Endodermal cell (in vitro differentiated cells): ENCODE measurements around the gene PCGF3. TPM values are rescaled to one million over a fixed set of nuclear protein-coding genes. Genes with fewer than 3 reads are reported as not detected.
"Not testable (repeated sequence)": the region's sequence is repeated elsewhere in the genome, so short reads cannot be mapped to it uniquely, and the experiment has no call there.

Source experiments
- DNase-seq: peaks from one replicate; pipeline ENCODE4 v3.0.0-alpha.2; 2017
- H3K27ac ChIP-seq: 2 replicates; pipeline ENCODE4 v1.5.1; 2013; ENCODE audit warnings: mild to moderate bottlenecking, low read depth, low read length, moderate library complexity
- H3K27me3 ChIP-seq: 2 replicates; pipeline ENCODE4 v1.6.1; 2013; ENCODE audit warnings: mild to moderate bottlenecking, low read length, moderate library complexity; ENCODE audit not compliant: insufficient read depth, control insufficient read depth, poor library complexity, severe bottlenecking
- H3K36me3 ChIP-seq: 2 replicates; pipeline ENCODE4 v1.7.0; 2013; ENCODE audit warnings: mild to moderate bottlenecking, low read length, moderate library complexity; ENCODE audit not compliant: control insufficient read depth, insufficient read depth
- H3K4me1 ChIP-seq: one replicate; pipeline ENCODE4 v1.7.0; 2013; ENCODE audit warnings: low read length; ENCODE audit not compliant: control insufficient read depth, insufficient read depth
- H3K4me3 ChIP-seq: 2 replicates; pipeline ENCODE4 v1.5.1; 2013; ENCODE audit warnings: mild to moderate bottlenecking, low read length, moderate library complexity
- H3K9ac ChIP-seq: 2 replicates; pipeline ENCODE4 v1.6.1; 2013; ENCODE audit warnings: mild to moderate bottlenecking, low read length, moderate library complexity; ENCODE audit not compliant: poor library complexity, severe bottlenecking; ENCODE audit errors: extremely low read depth
- H3K9me3 ChIP-seq: 2 replicates; pipeline ENCODE4 v1.6.1; 2013; ENCODE audit warnings: mild to moderate bottlenecking, low read length, moderate library complexity; ENCODE audit not compliant: control insufficient read depth
- H3K27ac Mint-ChIP-seq: 2 replicates; pipeline ENCODE4 v1.8.0; 2020; ENCODE audit warnings: mixed read lengths
- H3K27me3 Mint-ChIP-seq: 2 replicates; pipeline ENCODE4 v1.8.0; 2021; ENCODE audit warnings: mild to moderate bottlenecking, mixed read lengths; ENCODE audit not compliant: insufficient read depth
- H3K36me3 Mint-ChIP-seq: 2 replicates; pipeline ENCODE4 v1.8.0; 2020; ENCODE audit warnings: low read depth, mixed read lengths
- H3K4me1 Mint-ChIP-seq: 2 replicates; pipeline ENCODE4 v1.8.0; 2020; ENCODE audit warnings: mixed read lengths
- H3K4me3 Mint-ChIP-seq: 2 replicates; pipeline ENCODE4 v1.8.0; 2020; ENCODE audit warnings: mild to moderate bottlenecking, moderate library complexity, mixed read lengths
- H3K9me3 Mint-ChIP-seq: 2 replicates; pipeline ENCODE4 v1.8.0; 2020; ENCODE audit warnings: mild to moderate bottlenecking, mixed read lengths
- WGBS, 2 experiments: methylation state at CpG; one replicate each; pipeline versions ENCODE4 v1.1.5 to v1.1.7; 2013; ENCODE audit warnings: missing lambda C conversion rate in 2 of 2, mixed read lengths in 1 of 2; ENCODE audit not compliant: insufficient coverage in 1 of 2, insufficient read length in 1 of 2; 5-methylcytosine and 5-hydroxymethylcytosine counted together
- total RNA-seq, 2 donors: library from RNA; stranded (reverse); fragmentation: NEBNext Ultra II Directional in 1 of 2; extraction: Animal tissue kit (Norgen Biotek cat#: 25700) in 1 of 2; gene quantifications; 2 replicates in 1 of 2; 3 replicates in 1 of 2; pipeline ENCODE4 v1.2.1, GENCODE V29; 2021
- TF ChIP-seq, protein P1 (sequence below): fragments of 200-600 bp; sonication (generic); conservative IDR thresholded peaks from 2 replicates; pipeline ENCODE4 v1.5.0; 2021; ENCODE audit warnings: antibody characterized with exemption, mild to moderate bottlenecking

Gene PCGF3
- total RNA-seq, 2 donors from 2014 or later = 53.1 to 64.0 TPM

DNA sequence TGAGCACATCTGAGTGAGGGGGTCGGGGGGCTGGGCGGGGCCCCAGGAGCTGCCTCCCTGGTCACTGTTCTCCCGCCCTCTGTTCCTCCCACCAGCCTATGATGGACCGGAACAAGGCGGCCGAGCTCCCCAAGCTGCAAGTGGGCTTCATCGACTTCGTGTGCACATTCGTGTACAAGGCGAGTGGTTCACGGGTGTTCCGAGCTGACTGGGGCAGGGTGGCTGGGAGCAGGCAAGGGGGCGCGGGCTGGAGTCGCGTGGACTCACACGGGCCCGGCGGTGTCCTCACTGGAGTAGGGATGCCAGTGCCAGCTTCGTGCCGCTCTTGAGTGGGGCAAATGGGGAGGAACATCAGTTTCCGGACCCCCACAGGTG lies 39.2 kb upstream of the PCGF3 start:
- H3K27me3 ChIP-seq = no peaks in the 10 kb centered on the region
- Mint-ChIP-seq H3K4me1 (no peaks in the 10 kb centered on the region), H3K27me3 (no peaks in the 10 kb centered on the region), H3K36me3 (peaks cover 11% of the 10 kb centered on the region), H3K27ac (no peak overlapping the region), H3K4me3 (no peak overlapping the region), H3K9me3 (no peaks in the 10 kb centered on the region)
- H3K4me3 ChIP-seq = no peak overlapping the region
- H3K4me1 ChIP-seq = no peaks in the 10 kb centered on the region
- 91 to 92% methylated on average over 18 to 22 of the region's 22 CpGs for WGBS, 2 experiments
- no peak overlapping the region for H3K9ac ChIP-seq
- H3K9me3 ChIP-seq = no peaks in the 10 kb centered on the region
- H3K27ac ChIP-seq = no peak overlapping the region
- peaks cover 1% of the 10 kb centered on the region for H3K36me3 ChIP-seq
- TF ChIP-seq, protein P1, sequence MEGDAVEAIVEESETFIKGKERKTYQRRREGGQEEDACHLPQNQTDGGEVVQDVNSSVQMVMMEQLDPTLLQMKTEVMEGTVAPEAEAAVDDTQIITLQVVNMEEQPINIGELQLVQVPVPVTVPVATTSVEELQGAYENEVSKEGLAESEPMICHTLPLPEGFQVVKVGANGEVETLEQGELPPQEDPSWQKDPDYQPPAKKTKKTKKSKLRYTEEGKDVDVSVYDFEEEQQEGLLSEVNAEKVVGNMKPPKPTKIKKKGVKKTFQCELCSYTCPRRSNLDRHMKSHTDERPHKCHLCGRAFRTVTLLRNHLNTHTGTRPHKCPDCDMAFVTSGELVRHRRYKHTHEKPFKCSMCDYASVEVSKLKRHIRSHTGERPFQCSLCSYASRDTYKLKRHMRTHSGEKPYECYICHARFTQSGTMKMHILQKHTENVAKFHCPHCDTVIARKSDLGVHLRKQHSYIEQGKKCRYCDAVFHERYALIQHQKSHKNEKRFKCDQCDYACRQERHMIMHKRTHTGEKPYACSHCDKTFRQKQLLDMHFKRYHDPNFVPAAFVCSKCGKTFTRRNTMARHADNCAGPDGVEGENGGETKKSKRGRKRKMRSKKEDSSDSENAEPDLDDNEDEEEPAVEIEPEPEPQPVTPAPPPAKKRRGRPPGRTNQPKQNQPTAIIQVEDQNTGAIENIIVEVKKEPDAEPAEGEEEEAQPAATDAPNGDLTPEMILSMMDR = no peak
- peak; percentile 48 for DNase-seq

DNA sequence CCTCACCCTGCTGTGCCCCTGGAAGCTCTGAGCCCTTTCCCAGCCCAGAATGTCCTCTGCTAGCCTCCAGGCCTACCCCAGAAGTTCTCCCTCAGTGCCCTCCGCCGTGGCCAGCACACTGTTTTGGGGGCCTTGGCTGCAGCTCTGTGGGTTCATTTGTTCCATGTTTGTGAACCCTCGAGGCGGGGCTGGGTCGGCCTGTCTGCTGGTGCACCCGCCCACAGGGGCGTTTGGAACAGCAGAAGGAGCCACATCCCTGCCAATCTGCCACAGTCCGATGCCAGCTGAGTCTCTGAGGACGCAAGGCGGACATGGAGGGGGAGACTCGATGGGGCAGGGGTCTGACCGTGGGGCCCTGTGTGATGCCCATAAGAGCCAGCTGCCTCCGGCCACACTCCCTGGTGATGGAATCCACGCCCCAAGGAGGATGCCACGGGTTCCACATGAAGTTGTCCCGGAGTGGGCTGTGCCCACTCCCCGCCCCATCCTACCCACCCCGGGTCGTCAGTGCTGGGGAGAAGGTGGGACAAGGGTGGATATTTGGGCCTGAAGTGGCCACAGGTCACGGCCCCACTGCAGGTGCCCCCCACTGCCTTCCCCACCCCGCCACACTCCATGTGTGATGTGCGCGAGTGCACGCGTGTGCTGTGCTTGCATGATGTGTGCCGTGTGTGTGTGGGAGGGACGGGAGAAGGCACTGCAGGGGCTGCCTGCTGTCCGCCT lies 38.6 kb upstream of the PCGF3 start:
- WGBS, 2 experiments = 92 to 96% methylated on average over 15 to 28 of the region's 28 CpGs
- TF ChIP-seq, protein P1 = no peak
- Mint-ChIP-seq H3K9me3 (no peaks in the 10 kb centered on the region), H3K27me3 (no peaks in the 10 kb centered on the region), H3K36me3 (peaks cover 15% of the 10 kb centered on the region), H3K27ac (no peak overlapping the region), H3K4me1 (no peaks in the 10 kb centered on the region), H3K4me3 (no peak overlapping the region)
- H3K4me1 ChIP-seq = no peaks in the 10 kb centered on the region
- H3K27me3 ChIP-seq = no peaks in the 10 kb centered on the region
- H3K9ac ChIP-seq = no peak overlapping the region
- no peak overlapping the region for H3K27ac ChIP-seq
- peaks cover 7% of the 10 kb centered on the region for H3K36me3 ChIP-seq
- DNase-seq = peak; percentile 36
- no peaks in the 10 kb centered on the region for H3K9me3 ChIP-seq
- H3K4me3 ChIP-seq = no peak overlapping the region

DNA sequence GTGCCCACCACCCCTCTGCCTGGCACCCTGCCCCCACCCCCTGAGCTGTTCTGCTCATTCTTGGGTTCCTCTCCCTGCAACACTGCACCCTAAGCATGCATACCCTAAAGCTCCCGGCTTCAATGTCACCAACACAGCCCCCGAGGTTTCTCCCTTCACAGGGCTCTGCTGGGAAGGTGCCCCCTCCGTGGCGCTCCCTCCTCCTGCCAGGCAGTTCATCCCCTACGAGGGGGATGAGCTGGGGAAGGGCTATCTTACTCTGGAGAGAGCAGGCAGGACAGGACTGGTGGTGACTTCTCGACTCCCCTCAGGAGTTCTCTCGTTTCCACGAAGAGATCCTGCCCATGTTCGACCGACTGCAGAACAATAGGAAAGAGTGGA lies 38.1 kb upstream of the PCGF3 start:
- peak; percentile 52 for DNase-seq
- H3K4me1 Mint-ChIP-seq = no peaks in the 10 kb centered on the region
- 71% methylated on average over 10 of the region's 10 CpGs; no CpG with 5 or more reads in 1 of the 2 experiments for WGBS, 2 experiments
- Histone ChIP-seq H3K9me3 (no peaks in the 10 kb centered on the region), H3K4me3 (no peak overlapping the region), H3K27ac (no peak overlapping the region), H3K36me3 (peaks cover 12% of the 10 kb centered on the region), H3K27me3 (no peaks in the 10 kb centered on the region), H3K9ac (no peak overlapping the region), H3K4me1 (no peaks in the 10 kb centered on the region)
- no peak overlapping the region for H3K4me3 Mint-ChIP-seq
- TF ChIP-seq, protein P1 = no peak
- no peak overlapping the region for H3K27ac Mint-ChIP-seq
- no peaks in the 10 kb centered on the region for H3K9me3 Mint-ChIP-seq
- H3K36me3 Mint-ChIP-seq = peaks cover 20% of the 10 kb centered on the region
- no peaks in the 10 kb centered on the region for H3K27me3 Mint-ChIP-seq

DNA sequence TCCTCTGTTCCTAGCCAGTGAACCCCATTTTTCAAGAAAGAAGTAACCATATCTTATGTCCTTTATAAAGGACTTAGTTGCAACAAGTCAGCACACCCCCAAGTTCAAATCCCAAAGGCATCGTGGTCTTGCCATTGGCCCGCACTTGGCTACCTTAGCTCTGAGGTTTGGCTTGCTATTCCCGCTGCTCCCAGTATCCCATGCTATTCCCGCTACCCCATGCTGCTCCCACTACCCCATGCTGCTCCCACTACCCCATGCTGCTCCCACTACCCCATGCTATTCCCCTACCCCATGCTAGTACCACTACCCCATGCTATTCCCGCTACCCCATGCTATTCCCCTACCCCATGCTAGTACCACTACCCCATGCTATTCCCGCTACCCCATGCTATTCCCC lies 37.4 kb upstream of the PCGF3 start:
- not testable (repeated sequence) for H3K4me3 ChIP-seq, H3K9me3 Mint-ChIP-seq, H3K4me1 Mint-ChIP-seq, H3K9me3 ChIP-seq, H3K27ac ChIP-seq, H3K9ac ChIP-seq, H3K27ac Mint-ChIP-seq, H3K4me3 Mint-ChIP-seq, H3K4me1 ChIP-seq, H3K27me3 Mint-ChIP-seq, DNase-seq, H3K27me3 ChIP-seq
- H3K36me3 Mint-ChIP-seq = peaks cover 24% of the 10 kb centered on the region
- WGBS, 2 experiments = 83 to 90% methylated on average over 1 to 6 of the region's 6 CpGs
- H3K36me3 ChIP-seq = peaks cover 14% of the 10 kb centered on the region

DNA sequence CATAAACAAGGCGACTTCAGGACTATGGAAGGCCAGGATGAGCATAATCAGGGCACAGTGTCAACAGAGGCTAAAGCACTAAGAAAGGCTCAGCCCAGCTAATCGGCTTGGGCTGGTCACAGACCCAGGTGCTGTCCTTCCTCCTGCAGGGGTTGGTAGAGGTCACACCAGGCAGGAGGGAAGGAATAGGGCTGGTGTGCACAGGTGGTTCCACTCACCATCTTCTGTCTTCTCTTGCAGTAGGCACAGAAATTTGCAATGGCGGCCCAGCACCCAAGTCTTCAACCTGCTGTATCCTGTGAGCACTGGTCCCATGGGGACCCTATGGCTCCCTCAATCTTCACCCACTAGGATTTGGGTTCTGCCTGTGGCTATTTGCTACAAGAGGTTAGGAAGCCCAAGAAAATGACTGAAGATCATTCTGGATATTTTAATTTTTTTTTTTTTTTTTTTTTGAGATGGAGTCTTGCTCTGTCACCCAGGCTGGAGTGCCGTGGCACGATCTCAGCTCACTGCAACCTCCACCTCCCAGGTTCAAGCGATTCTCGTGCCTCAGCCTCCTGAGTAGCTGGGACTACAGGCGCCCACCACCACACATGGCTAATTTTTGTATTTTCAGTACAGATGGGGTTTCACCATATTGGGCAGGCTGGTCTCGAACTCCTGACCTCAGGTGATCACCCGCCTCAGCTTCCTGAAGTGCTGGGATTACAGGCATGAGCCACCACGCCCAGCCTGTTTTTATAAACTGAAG lies 35.6 kb upstream of the PCGF3 start:
- not testable (repeated sequence) for H3K27me3 ChIP-seq, H3K9ac ChIP-seq, H3K4me1 ChIP-seq, H3K9me3 ChIP-seq, H3K4me3 Mint-ChIP-seq, H3K27me3 Mint-ChIP-seq, H3K27ac ChIP-seq, H3K4me1 Mint-ChIP-seq, H3K27ac Mint-ChIP-seq, H3K9me3 Mint-ChIP-seq, DNase-seq, H3K4me3 ChIP-seq
- H3K36me3 ChIP-seq = peaks cover 14% of the 10 kb centered on the region
- peaks cover 28% of the 10 kb centered on the region for H3K36me3 Mint-ChIP-seq
- 93 to 94% methylated on average over 10 to 11 of the region's 11 CpGs for WGBS, 2 experiments
